Stomach (tissue), 4 donors: ENCODE data around the gene RAB20.
"Not testable (repeated sequence)": the region's sequence is repeated elsewhere in the genome, so short reads cannot be mapped to it uniquely, and the experiment has no call there.

ENCODE experiments used
- CTCF ChIP-seq, 7 experiments: fragments of 450-650 bp in 4 of 7; fragments of 200-600 bp in 3 of 7; sonication (generic) in 3 of 7; IDR thresholded peaks; one replicate each; pipeline ENCODE4 v1.5.1; 2016 to 2019; ENCODE audit warnings: antibody characterized with exemption in 7 of 7, control low read depth in 2 of 7, mild to moderate bottlenecking in 1 of 7
- EP300 ChIP-seq: sonication (generic); formaldehyde crosslinking; IDR thresholded peaks from one replicate; pipeline ENCODE4 v1.6.1; 2017; ENCODE audit warnings: antibody characterized with exemption
- POLR2A ChIP-seq, 4 donors: fragments of 450-650 bp; IDR thresholded peaks; one replicate each; pipeline ENCODE4 v1.6.1; 2016; ENCODE audit warnings: antibody characterized with exemption in 4 of 4, control low read depth in 2 of 4, mild to moderate bottlenecking in 1 of 4, moderate library complexity in 1 of 4
- POLR2AphosphoS5 ChIP-seq, 3 donors: sonication (generic); formaldehyde crosslinking; IDR thresholded peaks; one replicate each; pipeline ENCODE4 v1.6.1; 2016; ENCODE audit warnings: antibody characterized with exemption in 3 of 3

- TF ChIP-seq CTCF (IDR thresholded peaks at IDR 0.05); EP300; POLR2A (IDR thresholded peaks at IDR 0.05); POLR2AphosphoS5 (IDR thresholded peaks at IDR 0.05): not testable (repeated sequence)
These were observed 44.8 kb upstream of the RAB20 start for GRCh38 chr13:110606281-110606680.
